Vagina (tissue), 2 donors: ENCODE results near the gene CETN1.

Source experiments
- POLR2A ChIP-seq, 2 donors: fragments of 450-650 bp; IDR thresholded peaks; one replicate each; pipeline ENCODE4 v1.6.1; 2017; ENCODE audit warnings: antibody characterized with exemption in 2 of 2, mild to moderate bottlenecking in 2 of 2, moderate library complexity in 2 of 2
- POLR2AphosphoS5 ChIP-seq, 2 donors: sonication (generic); formaldehyde crosslinking; IDR thresholded peaks; one replicate each; pipeline ENCODE4 v1.9.0; 2017; ENCODE audit warnings: antibody characterized with exemption in 2 of 2, mild to moderate bottlenecking in 2 of 2, low read depth in 1 of 2; ENCODE audit not compliant: insufficient read depth in 1 of 2
- TF ChIP-seq, protein P1 (sequence below), 3 experiments: fragments of 450-650 bp in 2 of 3; fragments of 200-600 bp in 1 of 3; sonication (generic) in 1 of 3; IDR thresholded peaks; one replicate each; pipeline ENCODE4 v1.5.1; 2017 to 2019; ENCODE audit warnings: antibody characterized with exemption in 3 of 3, mild to moderate bottlenecking in 2 of 3, moderate library complexity in 2 of 3

DNA sequence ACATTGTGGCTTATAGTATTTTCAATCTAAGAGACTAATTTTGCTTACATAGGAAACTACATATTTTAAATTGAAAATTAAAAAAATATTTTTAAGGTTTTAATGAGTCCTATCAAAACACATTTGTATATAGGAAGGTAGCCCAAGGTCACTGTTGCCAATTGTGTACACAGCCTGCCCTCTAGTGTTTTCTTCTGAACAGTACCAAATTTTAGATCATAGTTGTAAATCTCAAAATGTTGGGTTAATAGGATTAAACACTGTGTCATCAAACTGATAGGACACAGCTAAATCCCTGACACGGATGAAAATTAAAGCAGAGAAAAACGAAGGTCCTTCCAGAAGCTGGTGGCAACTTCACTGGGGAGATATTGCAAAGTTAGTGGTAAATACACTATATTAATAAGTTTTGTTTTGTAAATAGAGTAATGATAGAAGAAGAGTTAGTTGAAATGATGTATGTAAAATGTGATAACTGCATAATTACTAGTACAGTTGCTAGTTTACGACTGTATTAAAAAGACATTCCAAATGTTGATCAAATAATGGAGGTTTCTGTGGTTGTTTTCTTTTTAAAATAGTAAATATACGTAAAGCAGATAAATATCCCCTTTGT lies 36.3 kb downstream of the CETN1 start:
- TF ChIP-seq POLR2A (IDR thresholded peaks at IDR 0.05) = no peak
- TF ChIP-seq, protein P1, sequence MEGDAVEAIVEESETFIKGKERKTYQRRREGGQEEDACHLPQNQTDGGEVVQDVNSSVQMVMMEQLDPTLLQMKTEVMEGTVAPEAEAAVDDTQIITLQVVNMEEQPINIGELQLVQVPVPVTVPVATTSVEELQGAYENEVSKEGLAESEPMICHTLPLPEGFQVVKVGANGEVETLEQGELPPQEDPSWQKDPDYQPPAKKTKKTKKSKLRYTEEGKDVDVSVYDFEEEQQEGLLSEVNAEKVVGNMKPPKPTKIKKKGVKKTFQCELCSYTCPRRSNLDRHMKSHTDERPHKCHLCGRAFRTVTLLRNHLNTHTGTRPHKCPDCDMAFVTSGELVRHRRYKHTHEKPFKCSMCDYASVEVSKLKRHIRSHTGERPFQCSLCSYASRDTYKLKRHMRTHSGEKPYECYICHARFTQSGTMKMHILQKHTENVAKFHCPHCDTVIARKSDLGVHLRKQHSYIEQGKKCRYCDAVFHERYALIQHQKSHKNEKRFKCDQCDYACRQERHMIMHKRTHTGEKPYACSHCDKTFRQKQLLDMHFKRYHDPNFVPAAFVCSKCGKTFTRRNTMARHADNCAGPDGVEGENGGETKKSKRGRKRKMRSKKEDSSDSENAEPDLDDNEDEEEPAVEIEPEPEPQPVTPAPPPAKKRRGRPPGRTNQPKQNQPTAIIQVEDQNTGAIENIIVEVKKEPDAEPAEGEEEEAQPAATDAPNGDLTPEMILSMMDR (IDR thresholded peaks at IDR 0.05) = peak; percentile 52 to 73 (median 59)
- no peak for TF ChIP-seq POLR2AphosphoS5 (IDR thresholded peaks at IDR 0.05; ENCODE audit: insufficient read depth in 1 of 2, low read depth in 1 of 2)
